Posterior cingulate gyrus (tissue), 11 donors: ENCODE data around the gene SLC66A2.
"Not testable (repeated sequence)": the region's sequence is repeated elsewhere in the genome, so short reads cannot be mapped to it uniquely, and the experiment has no call there.

Experiments
- DNase-seq, 10 donors: peaks; one replicate each; pipeline versions ENCODE4 v3.0.0 to v3.0.0-alpha.2; 2020 to 2021; ENCODE audit warnings: mixed read lengths in 3 of 10
- intact Hi-C: fragments of 100-400 bp; cut with DNase I; formaldehyde crosslinking; loops from one replicate; pipeline ENCODE4 v1.15.1; 2023

SLC66A2 gene

DNA sequence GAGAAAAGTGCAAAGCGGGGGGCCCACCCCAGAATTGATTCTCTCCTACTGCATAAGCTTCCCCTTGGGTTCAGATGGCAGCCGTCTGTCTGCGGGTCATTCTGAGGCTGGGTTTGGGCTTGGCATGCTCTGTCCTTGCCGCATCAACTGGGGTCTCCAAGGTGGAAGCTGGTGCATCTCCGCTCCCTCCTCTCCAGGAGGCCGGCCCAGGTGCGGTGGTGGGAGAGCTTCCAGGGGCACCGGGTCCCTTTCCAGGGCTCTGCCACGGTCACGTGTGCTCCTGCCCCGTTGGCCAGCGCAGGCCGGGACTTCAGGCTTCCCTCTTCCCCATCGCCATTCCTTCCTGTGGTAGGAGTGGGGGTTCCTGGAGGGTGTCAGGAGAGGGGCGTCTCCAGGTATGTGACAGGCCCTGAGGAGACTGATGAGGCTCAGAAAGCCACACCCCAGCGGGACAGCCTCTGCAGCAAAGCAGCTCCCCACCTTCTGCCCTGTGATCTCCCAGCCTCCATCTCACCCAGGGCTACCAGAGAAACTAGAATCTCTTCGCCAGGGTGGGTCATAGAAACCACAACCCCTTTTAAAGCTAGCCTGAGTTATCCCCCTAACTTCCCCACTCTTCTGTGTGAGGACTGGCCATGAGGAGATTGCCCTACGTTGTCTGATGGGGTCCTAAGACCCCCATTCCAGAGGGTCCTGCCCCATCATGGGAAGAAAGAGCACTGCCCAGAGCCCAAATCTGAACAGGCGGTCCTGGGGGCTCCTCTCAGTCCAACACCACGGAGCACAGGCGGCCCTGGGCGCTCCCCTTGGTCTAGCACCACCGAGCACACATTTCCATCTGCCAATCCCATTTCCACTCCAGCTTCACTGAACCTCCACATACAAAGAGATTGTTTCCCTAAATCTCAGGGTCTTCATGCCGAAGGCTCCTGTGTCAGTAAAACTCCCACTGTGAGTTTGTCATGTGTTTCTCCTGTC, 76.6 kb downstream of the SLC66A2 start:
- intact Hi-C loops = no loop called here
- peak in 2 of 10 donors; percentile 44 to 65 for DNase-seq

DNA sequence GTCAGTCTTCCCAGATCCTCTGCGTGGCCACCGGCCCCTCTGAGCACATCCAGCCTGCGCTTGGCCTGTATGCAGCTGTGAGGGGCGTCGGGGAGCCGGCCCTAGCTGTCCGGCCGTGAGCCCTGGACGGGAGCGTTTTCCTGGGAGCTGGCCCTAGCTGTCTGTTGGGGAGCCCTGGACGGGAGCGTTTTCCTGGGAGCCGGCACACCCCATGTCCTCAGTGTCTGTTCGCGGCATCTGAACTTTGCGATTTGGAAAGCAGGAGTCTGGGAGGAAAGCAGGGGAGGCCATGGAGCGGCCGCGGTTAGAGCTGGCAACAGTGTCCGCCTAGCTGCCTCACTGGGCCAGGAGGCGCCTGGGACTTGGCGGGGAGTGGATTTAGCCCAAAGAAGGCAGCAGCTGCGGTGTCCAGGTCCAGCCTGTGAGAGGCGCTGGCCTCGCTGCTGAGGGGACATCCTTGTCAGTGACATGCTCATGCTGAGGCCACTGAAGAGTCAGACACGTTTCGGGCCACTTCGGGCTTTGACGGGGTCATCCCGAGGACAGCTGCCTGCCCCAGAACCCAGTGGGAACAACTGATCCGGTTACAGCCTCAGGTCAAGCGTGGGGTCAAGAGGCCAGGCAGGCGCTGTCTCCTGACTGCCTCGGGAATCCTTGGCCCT, 77.9 kb downstream of the SLC66A2 start:
- intact Hi-C loops = no loop called here
- peak in 3 of 10 donors; percentile 3 to 66 (median 59) for DNase-seq

DNA sequence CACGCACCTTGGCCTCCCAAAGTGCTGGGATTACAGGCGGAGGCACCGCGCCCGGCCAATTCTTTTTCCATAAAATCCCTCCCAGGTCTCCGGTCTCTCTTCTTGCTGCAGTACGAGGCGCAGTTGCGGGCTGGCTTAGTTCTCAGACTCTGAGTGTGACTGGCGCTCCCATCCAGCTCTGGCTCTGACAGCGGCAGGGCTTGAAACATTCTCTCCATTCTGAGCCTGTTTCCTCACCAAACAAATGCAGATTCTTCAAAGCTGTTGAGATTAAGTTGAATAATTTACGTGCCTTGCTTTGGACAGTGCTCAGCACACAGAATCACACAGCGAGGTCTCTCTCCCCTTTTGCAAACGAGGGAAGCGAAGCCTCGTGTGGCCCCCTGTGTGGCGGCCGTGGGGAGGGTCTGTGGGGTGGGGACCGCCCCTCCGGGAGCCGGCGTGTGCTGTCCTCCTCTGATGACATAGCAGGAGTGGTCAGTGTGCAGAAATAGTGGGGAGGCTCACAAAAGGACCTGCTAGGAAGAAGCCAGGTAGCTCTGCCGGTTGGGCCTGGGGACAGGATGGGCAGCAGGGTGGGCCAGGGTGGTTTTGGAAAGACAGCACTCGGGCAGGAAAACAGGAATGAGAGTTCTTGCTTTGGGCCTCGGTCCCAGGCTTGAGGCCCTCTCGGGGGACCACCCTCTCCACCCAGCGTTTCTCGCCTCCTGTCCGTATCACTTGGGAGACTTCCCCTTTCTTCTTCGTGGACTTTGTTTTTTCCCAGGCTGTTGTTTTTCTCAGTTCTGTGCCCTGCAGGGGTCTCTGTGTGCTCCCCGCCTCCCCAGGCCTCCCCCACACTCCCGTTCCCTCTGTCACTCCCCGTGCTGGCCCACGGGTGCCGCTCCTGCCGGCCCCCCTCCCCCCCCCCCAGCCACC, 78.7 kb downstream of the SLC66A2 start:
- intact Hi-C loops = no loop called here
- DNase-seq = peak in 3 of 10 donors; percentile 8 to 77 (median 69)

DNA sequence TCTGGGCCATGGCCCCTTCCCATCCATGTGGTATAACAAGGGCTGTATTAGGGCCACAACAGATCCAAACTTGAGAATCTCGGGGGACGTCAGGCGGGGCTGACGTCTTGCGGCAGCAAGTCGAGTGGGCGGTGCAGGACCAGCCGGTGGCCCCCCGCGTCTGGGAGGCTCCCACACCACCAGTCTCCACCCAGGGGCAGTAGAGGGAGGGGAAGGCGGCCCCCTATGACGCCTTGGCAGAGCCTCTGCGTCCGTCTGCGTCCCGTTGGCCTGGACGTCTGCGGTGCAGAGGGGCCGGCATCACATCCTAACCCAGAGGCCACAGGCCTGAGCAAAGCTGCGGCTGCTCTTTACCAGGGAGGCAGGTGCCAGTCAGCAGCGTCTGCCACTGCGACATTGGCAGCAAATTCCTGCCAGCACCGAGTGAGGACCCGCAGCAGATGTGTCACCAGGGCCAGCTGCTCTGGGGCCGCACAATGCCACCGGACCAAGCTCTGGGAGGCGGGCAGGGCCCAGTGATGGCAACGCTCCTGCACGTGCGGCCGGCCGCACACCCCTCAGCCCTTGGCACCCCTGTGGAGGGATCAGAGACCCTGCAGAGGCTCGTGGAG, 79.9 kb downstream of the SLC66A2 start:
- peak in 4 of 10 donors; percentile 5 to 80 (median 66) for DNase-seq
- intact Hi-C loops = no loop called here

DNA sequence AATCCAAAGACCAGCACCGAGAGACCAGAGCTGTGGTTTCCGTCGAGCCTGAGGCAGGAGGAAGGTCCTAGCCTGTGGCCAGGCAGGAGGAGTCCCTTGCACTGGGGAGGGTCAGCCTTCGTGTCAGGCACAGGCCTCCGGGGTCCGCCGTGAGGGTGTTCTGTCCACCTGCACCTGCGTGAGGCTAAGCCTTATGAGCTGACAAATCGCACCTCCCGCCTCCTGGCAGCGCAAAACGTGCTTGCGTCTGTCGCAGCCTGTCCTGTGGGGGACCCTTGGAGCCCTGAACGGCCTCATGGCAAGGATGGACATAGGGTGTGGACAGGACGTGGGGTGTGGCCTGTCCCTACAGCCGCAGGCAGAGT, 80.4 kb downstream of the SLC66A2 start:
- DNase-seq = peak in 3 of 10 donors; percentile 6 to 85 (median 62)
- intact Hi-C loops = no loop called here

DNA sequence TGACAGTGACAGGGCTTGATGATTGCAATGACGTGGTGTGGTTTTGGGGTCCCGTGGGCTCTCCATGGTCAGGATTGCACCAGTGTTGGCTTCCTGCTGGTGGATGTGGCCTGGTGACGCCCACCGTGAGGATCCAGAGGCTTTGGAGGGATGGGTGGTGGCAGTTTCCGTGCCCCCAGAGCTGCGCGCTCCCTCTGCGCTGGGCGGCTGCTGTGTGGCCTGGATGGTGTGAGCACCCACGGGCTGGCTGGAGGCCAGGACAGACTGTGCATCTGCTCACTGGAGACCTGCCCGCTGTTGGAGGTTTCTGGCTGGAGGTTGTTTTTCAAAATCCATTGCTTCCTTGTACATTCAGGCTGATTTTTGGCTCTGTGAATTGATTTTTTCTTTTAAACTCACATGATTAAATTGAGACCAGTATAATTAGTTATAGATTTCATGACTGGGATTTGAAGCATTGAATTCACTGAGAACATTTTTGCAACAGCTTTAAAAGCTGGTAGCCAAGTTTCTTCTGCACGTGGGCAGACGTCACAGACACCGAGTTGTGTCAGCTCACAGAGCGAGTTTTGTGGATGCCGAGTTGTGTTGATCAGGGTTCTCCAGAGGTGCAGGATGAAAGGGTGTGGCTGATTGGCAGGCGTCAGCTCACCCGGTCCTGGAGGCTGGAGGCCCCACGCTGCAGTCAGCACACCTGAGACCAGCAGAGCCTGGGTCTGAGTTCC, 81.0 kb downstream of the SLC66A2 start:
- DNase-seq = peak in 8 of 10 donors; percentile 34 to 94 (median 73)
- intact Hi-C loops = no loop called here

DNA sequence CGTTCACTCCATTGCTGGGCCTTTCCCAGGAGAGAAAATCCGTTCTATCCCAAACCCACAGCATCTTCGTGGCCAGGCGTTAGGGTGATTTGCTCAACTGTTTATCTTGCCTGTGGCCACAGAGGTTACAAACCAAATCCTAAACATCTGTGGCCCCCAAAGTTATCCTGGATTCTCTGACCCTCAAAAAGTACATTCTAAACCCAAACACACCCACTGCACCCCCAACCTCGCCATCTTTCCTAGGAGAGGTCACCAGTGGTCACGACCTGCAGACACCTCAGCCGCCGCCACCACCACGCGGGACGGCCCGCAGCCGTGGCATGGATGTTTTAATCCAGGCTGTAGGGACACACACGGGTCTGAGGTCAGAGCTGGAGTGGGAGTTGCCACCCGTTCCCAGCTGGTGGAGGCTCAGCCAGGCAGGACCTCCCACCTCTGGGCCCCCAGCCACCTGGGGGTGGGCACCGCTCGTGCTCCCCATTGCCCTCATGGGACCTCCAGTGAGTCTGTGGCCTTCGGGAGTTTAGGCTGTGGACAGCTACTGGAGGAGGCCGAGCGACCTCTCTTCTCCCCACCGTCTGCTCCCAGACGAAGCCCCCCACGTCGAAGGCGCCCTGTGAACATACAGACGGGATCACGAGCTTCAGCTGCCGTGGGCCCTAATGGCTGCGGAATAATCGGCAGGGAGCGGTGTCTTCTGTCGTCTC, 81.7 kb downstream of the SLC66A2 start:
- DNase-seq = peak in 3 of 10 donors; percentile 4 to 82 (median 78)
- intact Hi-C loops = no loop called here

DNA sequence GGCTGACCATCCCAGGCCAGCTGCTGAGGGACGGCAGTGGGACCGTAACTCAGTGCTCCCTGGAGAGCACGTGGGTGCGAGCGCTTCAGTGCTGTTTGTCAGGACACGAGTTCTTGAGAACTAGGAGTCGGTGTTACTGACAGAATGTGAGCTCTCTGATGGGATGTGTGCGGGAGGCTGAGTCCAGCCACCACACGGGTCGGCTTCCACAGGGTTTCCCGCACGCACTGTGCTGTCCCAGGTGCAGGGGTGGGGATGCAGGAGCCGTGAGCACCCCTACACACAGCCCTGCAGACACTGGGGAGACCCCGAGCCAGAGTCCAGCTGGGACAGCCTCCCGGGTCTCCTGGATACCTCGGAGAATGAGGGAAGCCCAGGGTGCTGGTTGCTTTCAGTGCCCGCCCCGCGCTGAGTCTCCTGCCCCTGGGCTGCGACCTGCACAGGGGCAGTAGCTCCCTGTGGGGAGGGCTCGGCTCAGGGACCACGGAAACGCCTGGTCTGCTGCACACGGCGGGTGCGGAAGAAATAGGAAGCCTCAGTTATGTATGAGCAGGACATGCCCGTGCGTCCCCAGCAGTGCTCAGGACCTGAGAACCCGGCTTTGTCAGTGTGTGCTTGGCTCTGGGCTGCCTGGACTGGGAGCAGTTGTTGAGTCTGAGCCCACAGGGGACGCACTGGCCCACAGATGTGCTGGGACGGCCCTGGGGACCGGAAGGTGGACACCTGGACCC, 82.5 kb downstream of the SLC66A2 start:
- peak in 3 of 10 donors; percentile 6 to 65 (median 55) for DNase-seq
- intact Hi-C loops = no loop called here

DNA sequence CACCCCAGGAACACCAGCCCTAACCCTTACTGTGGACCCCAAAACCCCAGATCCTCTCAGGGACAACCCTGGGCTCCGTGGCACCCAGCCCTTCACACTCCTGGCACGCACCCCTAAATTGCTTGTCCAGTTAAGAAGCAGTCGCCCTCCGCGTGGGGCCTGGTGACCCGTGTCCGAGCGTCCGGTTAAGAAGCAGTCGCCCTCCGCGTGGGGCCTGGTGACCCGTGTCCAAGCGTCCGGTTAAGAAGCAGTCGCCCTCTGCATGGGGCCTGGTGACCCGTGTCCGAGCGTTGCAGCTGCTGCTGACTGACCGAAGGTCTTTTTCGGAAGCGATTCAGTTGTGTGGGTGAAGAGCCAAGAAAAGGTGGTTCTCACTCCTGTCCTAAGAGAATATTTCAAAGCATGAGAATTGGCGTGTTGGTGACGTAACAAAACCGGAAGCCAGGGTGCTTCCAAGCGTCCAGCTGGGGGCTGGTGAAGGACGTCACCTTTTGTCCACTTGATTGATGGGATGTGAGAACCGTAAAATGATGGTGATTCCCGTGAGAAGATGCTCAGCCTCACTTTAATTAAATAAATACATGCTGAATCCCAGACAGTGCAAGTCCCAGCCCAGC, 83.2 kb downstream of the SLC66A2 start:
- intact Hi-C loops = no loop called here
- peak in 3 of 10 donors; percentile 4 to 75 (median 64) for DNase-seq

DNA sequence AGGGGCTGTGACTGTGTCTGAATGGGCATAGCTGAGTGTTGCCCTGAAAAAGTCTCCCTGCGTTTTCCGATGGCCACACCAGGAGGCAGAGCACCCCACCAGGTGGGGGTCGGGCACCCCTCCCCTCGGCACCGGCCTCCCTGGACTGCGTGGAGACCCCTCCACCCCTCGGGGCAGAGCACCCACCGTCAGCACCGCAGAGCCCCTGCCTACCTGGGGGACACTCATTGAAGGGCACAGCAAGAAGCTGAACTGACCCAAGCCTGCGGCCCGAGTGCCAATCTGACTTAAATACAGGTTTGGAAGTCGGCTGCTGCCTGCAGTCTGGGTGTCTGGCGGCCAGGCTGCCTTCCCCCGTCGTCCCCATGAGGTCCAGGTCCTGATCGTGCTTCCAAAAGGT, 83.8 kb downstream of the SLC66A2 start:
- peak in 3 of 10 donors; percentile 5 to 79 (median 61) for DNase-seq
- intact Hi-C loops = no loop called here

DNA sequence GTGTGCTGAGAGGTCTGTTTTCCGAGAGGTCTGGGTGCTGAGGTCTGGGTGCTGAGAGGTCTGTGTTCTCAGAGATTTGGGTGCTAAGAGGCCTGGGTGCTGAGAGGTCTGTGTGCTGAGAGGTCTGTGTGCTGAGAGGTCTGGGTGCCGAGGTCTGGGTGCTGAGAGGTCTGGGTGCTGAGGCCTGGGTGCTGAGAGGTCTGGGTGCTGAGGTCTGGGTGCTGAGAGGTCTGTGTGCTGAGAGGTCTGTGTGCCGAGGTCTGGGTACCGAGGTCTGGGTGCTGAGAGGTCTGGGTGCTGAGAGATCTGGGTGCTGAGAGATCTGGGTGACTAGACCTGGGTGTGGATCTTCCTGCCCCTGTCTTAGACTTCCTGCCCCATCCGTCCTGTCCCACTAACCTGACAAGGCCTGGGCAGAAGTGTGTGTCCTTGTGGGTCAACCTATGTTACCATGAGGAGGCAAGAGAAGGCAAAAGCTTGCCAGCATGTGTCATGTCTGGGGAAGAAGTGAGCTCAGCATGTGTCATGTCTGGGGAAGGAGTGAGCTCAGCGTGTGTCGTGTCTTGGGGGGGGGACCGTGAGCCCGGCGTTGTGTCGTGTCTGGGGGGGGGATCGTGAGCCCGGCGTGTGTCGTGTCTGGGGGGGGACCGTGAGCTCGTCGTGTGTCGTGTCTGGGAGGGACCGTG, 84.4 kb downstream of the SLC66A2 start:
- intact Hi-C loops = no loop called here
- DNase-seq = peak in 2 of 10 donors; percentile 1 to 55

DNA sequence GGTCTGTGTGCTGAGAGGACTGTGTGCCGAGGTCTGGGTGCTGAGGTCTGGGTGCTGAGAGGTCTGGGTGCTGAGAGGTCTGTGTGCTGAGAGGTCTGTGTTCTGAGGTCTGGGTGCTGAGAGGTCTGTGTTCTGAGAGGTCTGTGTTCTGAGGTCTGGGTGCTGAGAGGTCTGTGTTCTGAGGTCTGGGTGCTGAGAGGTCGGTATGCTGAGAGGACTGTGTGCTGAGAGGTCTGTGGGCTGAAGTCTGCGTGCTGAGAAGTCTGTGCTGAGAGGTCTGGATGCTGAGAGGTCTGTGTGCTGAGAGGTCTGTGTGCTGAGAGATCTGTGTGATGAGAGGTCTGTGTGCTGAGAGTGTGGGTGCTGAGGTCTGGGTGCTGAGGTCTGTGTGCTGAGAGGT, 85.5 kb downstream of the SLC66A2 start:
- intact Hi-C loops = not testable (repeated sequence)
- DNase-seq = peak in 2 of 10 donors; percentile 18 to 49

DNA sequence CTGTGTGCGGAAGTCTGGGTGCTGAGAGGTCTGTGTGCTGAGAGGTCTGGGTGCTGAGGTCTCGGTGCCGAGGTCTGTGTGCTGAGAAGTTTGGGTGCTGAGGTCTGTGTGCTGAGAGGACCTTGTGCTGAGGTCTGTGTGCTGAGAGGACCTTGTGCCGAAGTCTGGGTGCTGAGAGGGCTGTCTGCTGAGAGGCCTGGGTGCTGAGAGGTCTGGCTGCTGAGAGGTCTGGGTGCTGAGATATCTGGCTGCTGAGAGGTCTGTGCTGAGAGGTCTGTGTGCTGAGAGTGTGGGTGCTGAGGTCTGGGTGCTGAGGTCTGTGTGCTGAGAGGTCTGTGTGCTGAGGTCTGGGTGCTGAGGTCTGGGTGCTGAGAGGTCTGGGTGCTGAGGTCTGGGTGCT, 86.5 kb downstream of the SLC66A2 start:
- peak in 2 of 10 donors; percentile 24 to 27 for DNase-seq
- intact Hi-C loops = not testable (repeated sequence)

DNA sequence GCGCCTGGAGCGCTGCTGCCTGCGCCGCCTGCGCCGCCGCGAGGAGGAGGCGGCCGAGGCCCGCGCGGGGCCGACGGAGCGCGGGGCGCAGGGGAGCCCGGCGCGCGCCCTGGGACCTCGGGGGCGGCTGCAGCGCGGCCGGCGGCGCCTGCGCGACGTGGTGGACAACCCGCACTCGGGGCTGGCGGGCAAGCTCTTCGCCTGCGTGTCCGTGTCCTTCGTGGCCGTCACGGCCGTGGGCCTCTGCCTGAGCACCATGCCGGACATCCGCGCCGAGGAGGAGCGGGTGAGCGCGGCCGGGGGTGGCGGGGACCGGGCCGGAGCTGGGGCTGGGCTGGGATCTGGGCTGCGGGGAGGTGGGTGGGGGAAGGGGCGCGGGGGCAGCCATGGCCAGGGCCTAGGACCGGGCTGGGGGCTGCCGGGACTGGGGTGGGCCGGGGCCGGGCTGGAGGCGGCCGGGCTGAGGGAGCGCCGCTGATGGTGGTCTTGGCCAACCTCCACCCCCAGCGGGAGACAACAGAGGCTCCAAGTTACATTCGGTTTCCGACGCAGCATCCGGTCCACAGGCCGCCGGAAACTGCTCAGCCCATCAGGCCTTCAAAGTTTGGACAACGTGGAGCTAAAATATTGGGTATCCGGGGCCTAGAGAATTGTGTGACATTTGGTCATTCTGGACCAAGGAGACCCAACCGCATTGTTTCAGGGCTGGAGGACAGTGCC, 87.3 kb downstream of the SLC66A2 start:
- intact Hi-C loops = no loop called here
- DNase-seq = peak in 4 of 10 donors; percentile 7 to 59 (median 22)

DNA sequence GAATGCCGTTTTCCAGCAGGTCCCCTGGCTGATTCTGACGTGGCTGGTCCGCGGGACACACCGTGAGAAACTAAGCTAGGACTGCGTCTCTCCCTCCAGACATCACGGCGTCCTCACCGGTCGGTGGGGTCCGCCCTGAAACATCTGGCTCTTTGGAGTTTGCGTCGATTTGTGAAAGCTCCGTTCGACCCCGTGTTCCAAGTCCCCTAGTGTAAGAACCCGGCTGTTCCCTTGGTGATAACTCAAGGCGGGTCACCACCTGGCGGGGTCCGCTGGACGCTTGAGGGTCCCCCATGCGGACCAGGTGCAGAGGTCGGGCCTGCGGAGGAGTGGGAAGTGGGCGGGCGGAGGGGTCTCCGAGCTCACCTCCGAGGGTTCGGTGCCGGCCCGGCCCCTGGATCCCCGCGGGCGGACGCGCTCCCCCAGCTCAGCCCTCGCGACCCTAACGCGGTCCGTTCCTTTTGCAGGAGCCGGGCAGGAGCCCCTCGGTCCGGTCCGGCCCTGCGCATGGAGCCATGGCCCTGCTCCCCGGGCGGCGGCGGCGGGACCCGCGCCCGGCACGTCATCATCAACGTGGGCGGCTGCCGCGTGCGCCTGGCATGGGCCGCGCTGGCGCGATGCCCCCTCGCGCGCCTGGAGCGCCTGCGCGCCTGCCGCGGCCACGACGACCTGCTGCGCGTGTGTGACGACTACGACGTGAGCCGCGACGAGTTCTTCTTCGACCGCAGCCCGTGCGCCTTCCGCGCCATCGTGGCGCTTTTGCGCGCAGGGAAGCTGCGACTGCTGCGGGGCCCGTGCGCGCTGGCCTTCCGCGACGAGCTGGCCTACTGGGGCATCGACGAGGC, 88.1 kb downstream of the SLC66A2 start:
- intact Hi-C loops = no loop called here
- peak in 4 of 10 donors; percentile 4 to 85 (median 63) for DNase-seq
